Left ventricle myocardium inferior (tissue), 1 donor: ENCODE measurements around the gene PIH1D1. TPM values are rescaled to one million over a fixed set of nuclear protein-coding genes. Genes with fewer than 3 reads are reported as not detected.

ENCODE experiments used
- DNase-seq: peaks from one replicate; pipeline ENCODE4 v3.0.0-alpha.2; 2020
- H3K27ac ChIP-seq: fragments of 200-600 bp; replicated peaks from 2 replicates; pipeline ENCODE4 v1.8.0; 2021
- H3K27me3 ChIP-seq: fragments of 200-600 bp; 2 replicates; pipeline ENCODE4 v1.8.0; 2021; ENCODE audit warnings: low read depth
- H3K36me3 ChIP-seq: fragments of 200-600 bp; 2 replicates; pipeline ENCODE4 v1.8.0; 2021
- H3K4me1 ChIP-seq: fragments of 200-600 bp; 2 replicates; pipeline ENCODE4 v1.8.0; 2021
- H3K4me3 ChIP-seq: fragments of 200-600 bp; 2 replicates; pipeline ENCODE4 v1.8.0; 2021; ENCODE audit warnings: mild to moderate bottlenecking, moderate library complexity
- H3K9me3 ChIP-seq: fragments of 200-600 bp; replicated peaks from 2 replicates; pipeline ENCODE4 v1.8.0; 2021
- CTCF ChIP-seq: fragments of 200-600 bp; IDR thresholded peaks from 2 replicates; pipeline ENCODE4 v1.8.0; 2021; ENCODE audit warnings: antibody characterized with exemption, mild to moderate bottlenecking, borderline replicate concordance
- intact Hi-C: fragments of 100-400 bp; cut with micrococcal nuclease; formaldehyde crosslinking; loops from one replicate; pipeline ENCODE4 v1.11.0; 2022
- total RNA-seq: library from RNA; stranded (reverse); fragmentation: NEBNext Ultra II Directional; extraction: Animal tissue kit (Norgen Biotek cat#: 25700); gene quantifications from one replicate; pipeline ENCODE4 v1.2.1, GENCODE V29; 2021
- donor health status: DM: no; HTN: yes; CAD: no; lungs with severe emphysema.

The PIH1D1 gene
- total RNA-seq, 1 donor from 2014 or later = 24.7 TPM

- H3K27ac ChIP-seq = peak overlapping the region; percentile 91
- no peaks in the 10 kb centered on the region for H3K9me3 ChIP-seq
- no peak for TF ChIP-seq CTCF
- peaks cover 41% of the 10 kb centered on the region for H3K4me1 ChIP-seq
- no peak overlapping the region for H3K4me3 ChIP-seq
- H3K36me3 ChIP-seq = no peaks in the 10 kb centered on the region
- intact Hi-C loops = no loop called here
- no peaks in the 10 kb centered on the region for H3K27me3 ChIP-seq
- no peak for DNase-seq
Measured at GRCh38 chr19:49472936-49473335, 21.3 kb upstream of the PIH1D1 start.

GRCh38 chr19:49470615-49470978 lies 19.0 kb upstream of the PIH1D1 start:
- H3K36me3 ChIP-seq = peaks cover 9% of the 10 kb centered on the region
- H3K4me3 ChIP-seq = no peak overlapping the region
- H3K9me3 ChIP-seq = no peaks in the 10 kb centered on the region
- no peak for DNase-seq
- H3K27ac ChIP-seq = peak overlapping the region; percentile 88
- H3K27me3 ChIP-seq = no peaks in the 10 kb centered on the region
- peaks cover 41% of the 10 kb centered on the region for H3K4me1 ChIP-seq
- no peak for TF ChIP-seq CTCF
- intact Hi-C loops = no loop called here

- peak overlapping the region; percentile 88 for H3K27ac ChIP-seq
Measured at GRCh38 chr19:49469828-49470614, 18.4 kb upstream of the PIH1D1 start.

GRCh38 chr19:49468746-49469447 lies 17.3 kb upstream of the PIH1D1 start:
- intact Hi-C loops = no loop called here
- peak overlapping the region; percentile 88 for H3K27ac ChIP-seq
- no peak for TF ChIP-seq CTCF
- H3K4me3 ChIP-seq = no peak overlapping the region
- H3K9me3 ChIP-seq = no peaks in the 10 kb centered on the region
- peaks cover 22% of the 10 kb centered on the region for H3K36me3 ChIP-seq
- H3K4me1 ChIP-seq = peaks cover 33% of the 10 kb centered on the region
- no peaks in the 10 kb centered on the region for H3K27me3 ChIP-seq
- DNase-seq = peak; percentile 80

More at GRCh38 chr19:49469828-49470614, 18.4 kb upstream of the PIH1D1 start:
- H3K36me3 ChIP-seq = peaks cover 15% of the 10 kb centered on the region
- peak; percentile 18 for TF ChIP-seq CTCF
- no peaks in the 10 kb centered on the region for H3K9me3 ChIP-seq
- H3K4me3 ChIP-seq = no peak overlapping the region
- DNase-seq = no peak
- peaks cover 41% of the 10 kb centered on the region for H3K4me1 ChIP-seq
- no peaks in the 10 kb centered on the region for H3K27me3 ChIP-seq
- intact Hi-C loops = no loop called here

GRCh38 chr19:49468199-49468598 lies 16.6 kb upstream of the PIH1D1 start:
- H3K27me3 ChIP-seq = no peaks in the 10 kb centered on the region
- peaks cover 22% of the 10 kb centered on the region for H3K36me3 ChIP-seq
- H3K9me3 ChIP-seq = no peaks in the 10 kb centered on the region
- no peak for TF ChIP-seq CTCF
- H3K4me1 ChIP-seq = peaks cover 26% of the 10 kb centered on the region
- DNase-seq = no peak
- intact Hi-C loops = no loop called here
- H3K27ac ChIP-seq = peak overlapping the region; percentile 88
- no peak overlapping the region for H3K4me3 ChIP-seq
